Stimulated activated CD8-positive, alpha-beta memory T cell treated with anti-CD3 and anti-CD28 coated beads, Interleukin-12 subunit alpha, Interleukin-12 subunit beta, amount 100 ng/mL, for 24 hours (primary cell): ENCODE measurements around the gene PRDM16.

ENCODE experiments used
- DNase-seq: peaks from one replicate; pipeline ENCODE4 v3.0.0-alpha.2; 2020; ENCODE audit errors: extremely low read depth

PRDM16 gene

GRCh38 chr1:3393024-3393986, 324.3 kb downstream of the PRDM16 start:
- DNase-seq, result no peak

- DNase-seq, result no peak
Measured at GRCh38 chr1:3393987-3394920, 325.3 kb downstream of the PRDM16 start.

GRCh38 chr1:3396411-3396810, 327.4 kb downstream of the PRDM16 start:
- DNase-seq, result no peak

GRCh38 chr1:3397311-3397710, 328.3 kb downstream of the PRDM16 start:
- DNase-seq, result no peak

GRCh38 chr1:3398396-3399140, 329.6 kb downstream of the PRDM16 start:
- no peak for DNase-seq

DNA sequence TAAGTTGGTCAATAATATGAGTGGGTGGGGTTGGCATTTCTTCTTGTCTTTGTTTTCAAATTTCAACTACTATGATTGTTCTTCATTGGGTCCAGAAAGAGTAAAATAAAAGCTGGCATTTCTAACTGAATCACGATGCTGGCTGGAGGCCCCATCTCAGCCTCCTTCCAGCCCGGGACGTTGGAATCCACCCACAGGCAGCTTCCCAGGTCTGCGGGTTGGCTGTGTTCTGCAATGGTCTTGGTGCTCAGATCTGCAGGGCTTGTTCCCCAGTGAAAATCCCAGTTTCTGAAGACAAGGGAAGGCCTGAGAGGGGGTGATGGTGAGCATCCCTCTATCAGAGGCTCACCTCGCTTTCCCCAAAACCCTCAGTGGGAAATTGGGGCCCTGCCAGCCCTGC, 330.7 kb downstream of the PRDM16 start:
- no peak for DNase-seq

- DNase-seq, result no peak
Measured at GRCh38 chr1:3401585-3402257, 332.7 kb downstream of the PRDM16 start.

DNA sequence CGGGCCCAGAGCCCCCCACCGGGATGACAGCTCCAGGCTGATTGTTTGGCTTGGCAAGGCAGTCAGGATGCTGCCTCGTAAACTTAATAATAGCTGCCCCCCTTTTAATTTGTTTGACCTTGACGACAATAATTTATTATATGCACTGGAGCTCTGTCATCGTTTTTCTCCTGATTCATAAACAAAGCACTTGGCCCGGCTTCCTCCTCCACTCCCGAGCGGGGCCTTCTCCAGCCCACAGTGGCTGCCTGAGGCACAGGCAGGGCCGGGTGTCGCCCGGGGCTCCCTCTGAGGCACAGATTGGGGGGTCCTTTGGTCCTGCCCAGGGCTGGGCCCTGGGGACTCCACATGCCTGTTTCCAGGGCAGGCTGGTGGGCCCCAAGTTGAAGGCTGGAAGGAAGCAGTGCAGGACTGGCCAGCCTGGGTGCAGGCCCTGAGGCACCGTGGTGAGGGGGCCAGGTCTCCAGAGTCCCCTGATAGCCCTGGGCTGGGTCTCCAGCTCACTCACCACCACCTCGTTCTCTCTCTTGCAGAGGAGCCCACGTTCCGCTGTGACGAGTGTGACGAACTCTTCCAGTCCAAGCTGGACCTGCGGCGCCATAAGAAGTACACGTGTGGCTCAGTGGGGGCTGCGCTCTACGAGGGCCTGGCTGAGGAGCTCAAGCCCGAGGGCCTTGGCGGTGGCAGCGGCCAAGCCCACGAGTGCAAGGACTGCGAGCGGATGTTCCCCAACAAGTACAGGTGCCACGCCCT, 333.4 kb downstream of the PRDM16 start:
- DNase-seq, result no peak

DNA sequence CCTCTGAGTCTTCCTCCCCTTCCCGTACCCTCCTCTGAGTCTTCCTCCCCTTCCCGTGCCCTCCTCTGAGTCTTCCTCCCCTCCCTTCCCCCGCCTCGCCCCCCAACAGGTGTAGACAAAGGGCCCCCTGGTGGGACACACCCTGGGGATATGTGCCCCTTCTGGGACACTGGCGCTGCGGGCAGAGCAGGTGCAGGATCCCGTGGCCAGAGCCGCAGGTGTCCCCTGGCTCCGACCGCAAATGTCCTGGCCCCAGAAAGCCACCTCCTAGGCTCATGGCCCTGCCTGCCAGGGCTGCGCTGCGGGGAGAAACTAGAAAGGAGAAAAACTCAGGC, 334.0 kb downstream of the PRDM16 start:
- no peak for DNase-seq

DNA sequence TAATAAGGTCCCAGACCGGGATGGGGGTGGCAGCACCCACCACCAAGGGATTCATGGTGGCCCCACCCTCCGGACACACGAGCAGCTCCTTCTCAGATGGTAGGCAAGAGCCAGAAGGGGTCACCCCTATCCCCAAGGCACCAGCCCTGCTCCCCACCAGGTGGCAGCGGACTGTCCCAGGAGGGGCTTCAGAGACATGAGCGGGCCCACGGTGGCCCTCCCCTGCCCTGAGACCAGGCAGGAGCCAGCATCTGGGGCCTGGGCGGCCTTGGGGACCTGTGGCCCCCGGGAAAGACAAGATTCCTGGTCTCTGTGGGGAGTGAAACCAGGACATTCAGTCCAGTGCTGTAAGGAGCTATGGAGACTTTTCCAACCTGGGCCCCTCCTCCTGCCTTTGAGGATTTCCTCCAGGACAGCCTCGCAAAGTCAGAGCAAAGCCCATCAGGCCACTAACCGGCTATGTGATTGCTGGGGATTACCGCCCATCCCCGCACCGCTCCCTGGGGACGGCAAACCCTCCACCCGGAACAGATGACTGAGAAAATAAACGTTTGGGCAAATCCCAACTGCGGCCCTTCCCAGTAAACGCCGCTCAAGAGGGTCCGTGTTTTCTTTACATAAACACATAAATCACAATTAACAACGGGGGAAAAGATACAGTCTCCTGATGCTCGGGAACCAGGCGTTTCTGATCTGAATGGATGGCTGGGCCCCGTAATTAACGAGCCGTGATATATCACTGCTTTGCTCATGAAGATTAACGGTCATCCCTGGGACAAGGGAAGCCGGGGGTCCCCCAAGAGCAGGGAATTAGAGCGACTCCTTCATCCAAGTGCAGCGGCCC, 334.6 kb downstream of the PRDM16 start:
- no peak for DNase-seq

DNA sequence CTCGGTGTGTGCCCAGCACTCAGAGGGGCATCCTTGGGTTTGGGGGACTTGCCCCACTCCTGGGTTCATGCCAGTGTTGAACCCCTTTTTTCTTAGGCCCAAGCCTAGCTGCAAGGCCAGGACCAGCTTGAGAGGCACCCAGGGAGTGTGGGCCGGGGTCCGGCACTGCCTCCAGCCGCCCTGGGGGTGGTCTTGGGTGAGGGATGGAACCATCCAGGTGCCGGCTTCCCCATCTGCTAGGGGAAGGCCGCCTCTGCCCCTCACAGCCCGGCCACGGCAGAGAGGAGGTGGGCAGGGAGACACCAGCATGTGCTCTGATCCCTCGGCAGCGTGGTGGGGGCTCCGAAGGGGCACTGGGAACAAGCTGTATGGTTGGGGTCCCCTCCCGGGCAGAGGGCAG, 335.3 kb downstream of the PRDM16 start:
- no peak for DNase-seq

GRCh38 chr1:3404801-3405200, 335.8 kb downstream of the PRDM16 start:
- no peak for DNase-seq

- no peak for DNase-seq
Measured at GRCh38 chr1:3405491-3405890, 336.5 kb downstream of the PRDM16 start.

- no peak for DNase-seq
Measured at GRCh38 chr1:3405974-3406867, 337.2 kb downstream of the PRDM16 start.

DNA sequence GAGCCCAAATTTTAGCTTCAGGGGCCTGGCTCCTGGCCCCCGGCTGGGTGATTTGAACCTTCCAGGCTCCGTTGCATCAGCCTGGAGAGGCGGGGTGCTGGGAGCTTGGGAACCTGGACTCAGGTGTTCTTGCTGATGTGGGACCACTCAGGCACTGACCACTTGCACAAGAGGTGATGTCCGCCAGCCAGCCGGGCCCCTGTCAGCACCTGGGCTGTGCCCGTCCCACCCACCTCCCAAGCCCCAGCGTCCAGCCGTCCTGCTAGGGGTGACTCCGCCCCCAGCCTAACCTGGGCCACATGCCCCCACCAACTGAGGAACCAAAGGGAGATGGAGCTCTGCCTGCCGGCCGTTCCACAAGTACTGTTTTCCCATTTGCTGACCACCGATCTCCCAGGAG, 338.0 kb downstream of the PRDM16 start:
- no peak for DNase-seq

DNA sequence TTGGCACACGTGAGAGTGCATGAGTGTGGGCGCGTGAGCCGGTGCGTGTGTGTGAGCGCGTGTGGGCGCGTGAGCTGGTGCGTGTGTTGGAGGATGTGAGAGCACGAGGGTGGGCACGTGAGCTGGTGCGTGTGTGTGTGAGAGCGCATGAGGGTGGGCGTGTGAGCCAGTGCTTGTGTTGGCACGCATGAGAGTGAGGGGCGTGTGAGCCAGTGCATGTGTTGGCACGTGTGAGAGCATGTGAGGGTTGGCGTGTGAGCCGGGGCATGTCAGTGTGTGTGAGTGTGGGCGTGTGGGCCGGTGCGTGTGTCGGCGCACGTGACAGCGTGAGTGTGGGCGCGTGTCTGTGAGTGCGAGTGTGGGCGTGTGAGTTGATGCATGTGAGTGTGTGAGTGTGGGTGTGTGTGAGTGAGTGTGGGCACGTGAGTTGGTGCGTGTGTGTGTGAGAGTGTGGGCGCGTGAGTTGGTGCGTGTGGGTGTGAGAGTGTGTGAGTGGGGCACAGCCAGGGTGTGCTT, 339.8 kb downstream of the PRDM16 start:
- no peak for DNase-seq

GRCh38 chr1:3409366-3410141, 340.6 kb downstream of the PRDM16 start:
- DNase-seq, result no peak
